GM19193 (cell line): ENCODE results near the gene STN1.

Source experiments
- POLR2A ChIP-seq: IDR thresholded peaks from 4 replicates; pipeline ENCODE4 v1.6.1; 2011; ENCODE audit not compliant: insufficient read depth, insufficient read length; ENCODE audit errors: extremely low read depth

Gene STN1

DNA sequence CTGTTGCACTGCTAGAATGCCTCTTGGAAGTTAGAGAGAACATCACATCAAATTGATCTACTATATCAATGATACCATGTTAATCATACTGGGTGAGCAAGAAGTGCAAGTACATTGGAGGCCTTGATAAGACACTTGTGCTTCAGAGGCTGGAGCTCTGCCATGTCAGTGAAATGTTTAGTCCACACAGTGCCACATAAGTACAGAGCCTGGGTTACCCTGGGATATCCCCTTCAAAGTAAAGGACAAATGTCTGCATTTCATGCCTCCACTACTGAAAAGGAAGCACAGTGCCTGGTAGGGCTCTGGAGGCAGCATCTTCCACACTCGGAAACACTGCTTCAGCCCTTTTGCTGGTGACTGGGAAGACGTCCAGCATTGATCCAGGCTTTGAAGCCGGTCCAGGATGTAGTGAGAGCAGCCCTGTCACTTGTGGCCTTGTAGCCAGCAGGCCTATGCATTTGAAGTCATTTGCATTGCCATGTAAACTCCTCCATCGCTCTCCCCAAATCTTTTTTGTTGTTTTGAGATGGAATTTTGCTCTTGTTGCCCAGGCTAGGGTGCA is 15.7 kb upstream of the STN1 start:
- TF ChIP-seq POLR2A: no peak

GRCh38 chr10:103932971-103933370 is 15.0 kb upstream of the STN1 start:
- TF ChIP-seq POLR2A: no peak

DNA sequence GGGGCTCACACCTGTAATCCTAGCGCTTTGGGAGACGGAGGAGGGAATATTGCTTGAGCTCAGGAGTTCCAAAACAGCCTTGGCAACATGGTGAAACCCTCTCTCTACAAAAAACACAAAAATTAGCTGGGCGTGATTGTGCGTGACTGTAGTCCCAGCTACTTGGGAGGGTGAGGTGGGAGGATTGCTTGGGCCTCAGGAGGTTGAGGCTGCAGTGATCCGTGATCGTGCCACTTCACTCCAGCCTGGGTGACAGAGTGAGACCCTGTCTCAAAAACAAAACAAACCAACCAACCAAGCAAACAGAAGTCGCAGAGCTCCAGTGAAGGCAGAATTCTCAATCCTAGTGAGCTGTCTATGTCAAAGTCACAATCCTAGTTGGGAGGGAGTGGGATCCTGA is 14.3 kb upstream of the STN1 start:
- TF ChIP-seq POLR2A: no peak

GRCh38 chr10:103931603-103932002 is 13.6 kb upstream of the STN1 start:
- no peak for TF ChIP-seq POLR2A

- TF ChIP-seq POLR2A: no peak
These were observed 12.9 kb upstream of the STN1 start for GRCh38 chr10:103930881-103931280.

DNA sequence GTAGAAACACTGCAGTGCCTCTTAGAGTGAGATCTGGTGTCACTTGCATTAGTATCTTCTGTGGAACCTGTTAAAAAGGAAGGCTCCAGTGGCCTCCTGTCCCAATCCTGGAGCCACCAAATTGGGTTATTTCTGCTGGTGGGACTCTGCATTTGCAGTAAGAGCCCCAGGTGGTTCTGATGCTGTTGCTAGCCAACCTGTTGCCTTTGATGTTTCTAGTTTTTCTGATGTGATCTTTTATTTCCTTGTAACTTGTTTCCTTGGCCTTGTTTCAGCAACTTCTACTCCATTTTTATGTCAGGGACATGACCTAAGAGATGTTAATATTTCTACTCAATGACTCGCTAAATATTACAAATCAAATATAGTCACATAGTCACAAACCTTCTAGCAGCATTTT is 12.5 kb upstream of the STN1 start:
- no peak for TF ChIP-seq POLR2A

DNA sequence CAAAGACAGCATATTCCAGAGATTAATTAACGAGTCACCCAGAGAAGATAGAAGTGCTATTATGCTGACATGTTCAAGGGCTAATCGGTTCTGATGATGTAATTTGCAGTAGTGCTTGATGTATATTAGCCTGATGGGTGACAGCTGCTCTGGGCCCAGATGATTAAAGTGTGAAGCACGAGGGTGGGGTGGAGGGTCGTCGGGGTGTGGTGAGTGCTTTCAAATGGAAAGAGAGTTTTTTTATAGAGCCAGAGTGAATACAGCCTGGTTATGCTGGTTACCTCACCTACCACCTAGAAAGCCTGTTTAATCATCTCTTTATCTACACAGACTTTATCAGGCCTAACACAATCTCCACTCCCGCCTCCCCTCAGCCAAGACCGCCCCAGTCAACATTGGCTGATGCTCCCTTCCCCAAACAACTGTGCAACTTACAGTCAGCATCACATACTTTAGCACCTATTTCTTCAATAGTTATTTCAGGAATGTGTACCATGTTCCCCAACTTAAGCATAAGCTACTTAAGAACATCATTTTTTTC is 11.5 kb upstream of the STN1 start:
- TF ChIP-seq POLR2A: no peak

DNA sequence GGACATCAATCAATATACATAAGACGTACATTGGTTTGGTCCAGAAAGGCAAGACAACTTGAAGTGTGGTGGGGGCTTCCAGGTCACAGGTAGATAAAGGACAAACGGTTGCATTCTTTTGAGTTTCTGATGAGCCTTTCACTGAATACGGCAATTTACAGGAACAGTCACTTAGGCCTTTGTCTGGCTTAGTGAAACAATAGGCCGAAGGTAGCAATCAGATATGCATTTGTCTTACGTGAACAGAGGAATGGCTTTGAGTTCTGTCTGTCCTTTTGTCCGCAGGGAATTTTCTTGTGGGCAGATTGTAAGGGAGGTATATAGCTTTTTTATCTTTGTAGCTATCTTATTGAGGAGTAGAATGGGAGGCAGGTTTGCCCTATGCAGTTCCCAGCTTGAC is 10.8 kb upstream of the STN1 start:
- TF ChIP-seq POLR2A: no peak

DNA sequence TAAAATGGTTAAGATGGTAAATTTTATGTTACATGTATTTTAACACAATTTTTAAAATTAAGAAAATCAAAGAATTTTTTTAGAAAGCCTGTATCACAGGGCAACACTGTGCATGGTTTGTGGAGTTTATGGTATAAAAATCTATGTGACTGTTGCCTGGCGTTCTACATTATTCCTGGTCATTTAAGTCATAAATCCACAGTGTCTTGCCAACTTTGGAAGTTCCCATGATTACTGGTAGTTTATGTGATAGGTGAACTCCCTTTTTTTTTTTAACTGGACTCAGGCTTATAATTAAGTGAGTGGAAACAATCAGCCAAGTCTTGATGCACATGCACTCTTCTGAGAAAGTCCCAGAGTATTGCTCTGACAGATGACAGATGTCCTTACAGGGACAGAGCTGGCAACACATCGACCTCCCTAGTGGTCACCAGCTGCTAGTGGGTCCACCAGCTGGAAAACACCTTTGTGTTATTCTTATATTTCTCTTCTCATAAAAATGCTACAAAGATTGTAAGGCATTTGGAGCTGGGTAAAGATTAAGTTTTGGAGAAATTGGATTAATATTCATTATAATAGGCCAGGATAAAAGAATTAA is 8.8 kb upstream of the STN1 start:
- no peak for TF ChIP-seq POLR2A

- TF ChIP-seq POLR2A: no peak
These were observed 7.6 kb upstream of the STN1 start for GRCh38 chr10:103925591-103925990.

DNA sequence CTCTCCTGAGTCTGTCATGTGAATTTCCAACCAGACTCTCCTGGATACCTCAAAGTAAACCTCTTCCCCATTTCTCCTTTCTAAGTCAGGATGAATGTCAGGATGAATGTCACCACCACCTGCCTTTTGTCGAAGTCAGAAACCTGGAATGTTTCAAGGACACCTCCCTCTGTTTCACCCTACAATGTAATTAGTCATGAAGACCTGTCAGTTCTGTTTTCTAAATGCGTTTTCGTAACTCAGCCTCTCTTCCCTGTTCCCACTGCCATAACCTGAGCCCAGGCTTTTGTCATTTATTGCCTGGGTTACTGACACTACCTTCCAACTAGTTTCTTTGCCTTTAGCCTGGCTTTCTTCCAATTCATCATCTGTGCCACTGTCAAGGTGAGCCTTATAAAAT is 5.5 kb upstream of the STN1 start:
- no peak for TF ChIP-seq POLR2A

DNA sequence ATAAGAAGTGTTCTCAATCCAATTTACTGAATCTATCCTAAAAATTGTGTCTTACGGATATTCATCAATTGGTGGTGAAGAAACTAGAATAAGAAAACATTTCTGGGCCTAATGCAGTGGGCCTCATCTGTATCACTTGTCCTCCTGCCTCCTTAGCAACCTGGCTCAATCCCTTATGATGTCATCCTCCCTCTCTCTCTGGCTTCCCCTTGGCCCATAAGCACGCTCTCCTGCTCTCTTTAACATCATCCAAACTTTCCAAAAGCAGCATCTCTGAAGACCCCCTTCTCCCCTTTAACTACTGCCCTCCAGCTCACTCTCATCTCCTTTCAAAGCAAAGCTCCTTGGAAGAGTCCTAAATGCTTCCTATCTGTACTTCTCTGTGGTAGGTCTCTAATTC is 4.7 kb upstream of the STN1 start:
- TF ChIP-seq POLR2A: no peak

GRCh38 chr10:103921750-103922195 is 3.8 kb upstream of the STN1 start:
- no peak for TF ChIP-seq POLR2A

DNA sequence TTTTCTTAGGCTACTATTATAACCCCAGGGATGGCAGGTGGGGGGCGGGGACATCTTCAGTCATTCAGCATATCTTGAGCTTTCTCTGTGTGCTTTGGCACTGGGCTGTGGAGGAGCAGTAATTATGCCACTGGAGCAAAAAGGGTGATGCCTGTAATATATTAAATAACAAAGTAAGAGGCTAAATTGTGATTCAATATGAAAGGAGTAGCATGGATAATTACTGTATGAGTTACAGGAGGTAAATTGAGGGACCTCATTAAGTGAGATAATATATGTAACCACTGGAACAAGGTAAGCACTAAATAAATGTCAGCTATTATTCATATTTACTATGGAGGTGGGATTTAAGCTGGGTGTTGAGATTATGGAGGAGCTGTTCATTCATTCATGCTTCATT is 3.3 kb upstream of the STN1 start:
- no peak for TF ChIP-seq POLR2A

- TF ChIP-seq POLR2A: no peak
These were observed 1.7 kb upstream of the STN1 start for GRCh38 chr10:103919648-103920025.

GRCh38 chr10:103917302-103918052 is 507 bp downstream of the STN1 start:
- TF ChIP-seq POLR2A: no peak
